OCI-LY3 (cell line): ENCODE data around the gene SIGLEC14.

Experiments used
- EZH2phosphoT487 ChIP-seq: fragments of 200-600 bp; shearing (Covaris generic); IDR thresholded peaks from 2 replicates; pipeline ENCODE4 v1.6.1; 2018; ENCODE audit warnings: antibody characterized with exemption, mixed run types, low read depth
- TF ChIP-seq, protein P1 (sequence below): fragments of 200-600, 300-600 bp; sonication (generic); IDR thresholded peaks from 2 replicates; pipeline ENCODE4 v1.5.1; 2014; ENCODE audit warnings: antibody characterized with exemption, low read length, low read depth

DNA sequence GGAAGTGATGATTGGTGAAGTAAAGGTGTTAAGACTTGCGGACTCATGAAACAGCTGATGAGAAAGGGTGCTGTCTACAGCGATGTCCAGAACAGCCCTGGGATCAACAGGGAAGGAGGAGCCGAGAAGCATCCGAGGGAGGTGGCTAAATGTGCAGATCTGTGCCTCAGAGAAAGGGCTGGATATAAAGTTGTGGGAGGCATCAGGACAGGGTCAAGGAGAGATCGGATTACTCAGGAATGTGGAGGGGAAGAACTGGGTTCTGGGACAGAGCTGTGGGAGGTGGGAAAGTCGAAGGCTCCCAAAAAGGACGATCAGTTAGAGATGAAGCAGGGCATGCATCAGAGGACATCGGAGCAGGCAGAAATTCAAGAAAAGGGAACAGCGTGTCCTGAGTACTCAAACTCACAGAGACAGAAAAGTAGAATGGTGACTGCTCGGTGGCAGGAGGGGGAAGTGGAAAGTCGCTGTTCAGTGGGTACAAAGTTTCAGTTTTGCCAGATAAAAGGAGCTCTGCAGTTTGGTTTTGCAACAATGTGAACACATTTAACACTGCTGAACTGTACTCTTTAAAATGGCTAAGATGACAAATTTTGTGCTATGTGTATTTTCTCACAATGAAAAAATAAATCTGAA is 1.9 kb downstream of the SIGLEC14 start:
- TF ChIP-seq, protein P1, sequence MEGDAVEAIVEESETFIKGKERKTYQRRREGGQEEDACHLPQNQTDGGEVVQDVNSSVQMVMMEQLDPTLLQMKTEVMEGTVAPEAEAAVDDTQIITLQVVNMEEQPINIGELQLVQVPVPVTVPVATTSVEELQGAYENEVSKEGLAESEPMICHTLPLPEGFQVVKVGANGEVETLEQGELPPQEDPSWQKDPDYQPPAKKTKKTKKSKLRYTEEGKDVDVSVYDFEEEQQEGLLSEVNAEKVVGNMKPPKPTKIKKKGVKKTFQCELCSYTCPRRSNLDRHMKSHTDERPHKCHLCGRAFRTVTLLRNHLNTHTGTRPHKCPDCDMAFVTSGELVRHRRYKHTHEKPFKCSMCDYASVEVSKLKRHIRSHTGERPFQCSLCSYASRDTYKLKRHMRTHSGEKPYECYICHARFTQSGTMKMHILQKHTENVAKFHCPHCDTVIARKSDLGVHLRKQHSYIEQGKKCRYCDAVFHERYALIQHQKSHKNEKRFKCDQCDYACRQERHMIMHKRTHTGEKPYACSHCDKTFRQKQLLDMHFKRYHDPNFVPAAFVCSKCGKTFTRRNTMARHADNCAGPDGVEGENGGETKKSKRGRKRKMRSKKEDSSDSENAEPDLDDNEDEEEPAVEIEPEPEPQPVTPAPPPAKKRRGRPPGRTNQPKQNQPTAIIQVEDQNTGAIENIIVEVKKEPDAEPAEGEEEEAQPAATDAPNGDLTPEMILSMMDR: no peak
- TF ChIP-seq EZH2phosphoT487: no peak
